Muscle layer of duodenum (tissue), 2 donors: Measurements from ENCODE around the gene FLAD1.
A peak's percentile ranks its signal among the peaks of the same experiment; 100 is the strongest.

Experiments
- H3K27ac ChIP-seq: one replicate; pipeline ENCODE4 v1.7.0; 2013; ENCODE audit warnings: mild to moderate bottlenecking, low read length
- H3K27me3 ChIP-seq: one replicate; pipeline ENCODE4 v1.7.0; 2013; ENCODE audit warnings: low read depth, mild to moderate bottlenecking, control low read depth, low read length
- H3K36me3 ChIP-seq, 2 donors: one replicate each; pipeline ENCODE4 v1.7.0; 2013; ENCODE audit warnings: low read length in 2 of 2, control low read depth in 1 of 2, mild to moderate bottlenecking in 1 of 2; ENCODE audit not compliant: insufficient read depth in 2 of 2, control insufficient read depth in 1 of 2
- H3K4me1 ChIP-seq, 2 donors: one replicate each; pipeline ENCODE4 v1.7.0; 2013; ENCODE audit warnings: low read length in 2 of 2, mild to moderate bottlenecking in 2 of 2, control low read depth in 1 of 2, moderate library complexity in 1 of 2; ENCODE audit not compliant: insufficient read depth in 2 of 2, control insufficient read depth in 1 of 2
- H3K4me3 ChIP-seq, 2 donors: one replicate each; pipeline ENCODE4 v1.7.0; 2013; ENCODE audit warnings: low read length in 2 of 2, low read depth in 1 of 2, mild to moderate bottlenecking in 1 of 2
- H3K9me3 ChIP-seq, 2 donors: one replicate each; pipeline ENCODE4 v1.7.0; 2013; ENCODE audit warnings: low read length in 2 of 2, control low read depth in 1 of 2, mild to moderate bottlenecking in 1 of 2; ENCODE audit not compliant: control insufficient read depth in 1 of 2
- donor health status: healthy.

The FLAD1 gene

GRCh38 chr1:155016231-155016831, 33.2 kb downstream of the FLAD1 start:
- peak overlapping the region in 1 of 2 donors; percentile 21 for H3K4me3 ChIP-seq
- H3K27me3 ChIP-seq: no peaks in the 10 kb centered on the region
- H3K4me1 ChIP-seq: peaks cover 12 to 32% of the 10 kb centered on the region in 2 donors
- H3K36me3 ChIP-seq: peaks cover 4 to 23% of the 10 kb centered on the region in 2 donors
- peak overlapping the region; percentile 82 for H3K27ac ChIP-seq
- H3K9me3 ChIP-seq: no peaks in the 10 kb centered on the region

GRCh38 chr1:155017041-155017945, 34.1 kb downstream of the FLAD1 start:
- Histone ChIP-seq H3K36me3 (peaks cover 4 to 23% of the 10 kb centered on the region in 2 donors), H3K4me1 (peaks cover 11 to 23% of the 10 kb centered on the region in 2 donors), H3K27me3 (no peaks in the 10 kb centered on the region), H3K27ac (peak overlapping the region; percentile 82), H3K4me3 (peak overlapping the region; percentile 48 to 49), H3K9me3 (no peaks in the 10 kb centered on the region)

- H3K4me1 ChIP-seq: peaks cover 8 to 19% of the 10 kb centered on the region in 2 donors
- H3K4me3 ChIP-seq: peak overlapping the region; percentile 48 to 49
Measured at GRCh38 chr1:155017946-155018316, 34.8 kb downstream of the FLAD1 start.

GRCh38 chr1:155018617-155019348, 35.6 kb downstream of the FLAD1 start:
- Histone ChIP-seq H3K27ac (no peak overlapping the region), H3K4me1 (peaks cover 4 to 19% of the 10 kb centered on the region in 2 donors), H3K27me3 (no peaks in the 10 kb centered on the region)

More at GRCh38 chr1:155017946-155018316, 34.8 kb downstream of the FLAD1 start:
- H3K27me3 ChIP-seq: no peaks in the 10 kb centered on the region
- H3K36me3 ChIP-seq: peaks cover 4 to 23% of the 10 kb centered on the region in 2 donors
- no peaks in the 10 kb centered on the region for H3K9me3 ChIP-seq
- H3K27ac ChIP-seq: peak overlapping the region; percentile 58

DNA sequence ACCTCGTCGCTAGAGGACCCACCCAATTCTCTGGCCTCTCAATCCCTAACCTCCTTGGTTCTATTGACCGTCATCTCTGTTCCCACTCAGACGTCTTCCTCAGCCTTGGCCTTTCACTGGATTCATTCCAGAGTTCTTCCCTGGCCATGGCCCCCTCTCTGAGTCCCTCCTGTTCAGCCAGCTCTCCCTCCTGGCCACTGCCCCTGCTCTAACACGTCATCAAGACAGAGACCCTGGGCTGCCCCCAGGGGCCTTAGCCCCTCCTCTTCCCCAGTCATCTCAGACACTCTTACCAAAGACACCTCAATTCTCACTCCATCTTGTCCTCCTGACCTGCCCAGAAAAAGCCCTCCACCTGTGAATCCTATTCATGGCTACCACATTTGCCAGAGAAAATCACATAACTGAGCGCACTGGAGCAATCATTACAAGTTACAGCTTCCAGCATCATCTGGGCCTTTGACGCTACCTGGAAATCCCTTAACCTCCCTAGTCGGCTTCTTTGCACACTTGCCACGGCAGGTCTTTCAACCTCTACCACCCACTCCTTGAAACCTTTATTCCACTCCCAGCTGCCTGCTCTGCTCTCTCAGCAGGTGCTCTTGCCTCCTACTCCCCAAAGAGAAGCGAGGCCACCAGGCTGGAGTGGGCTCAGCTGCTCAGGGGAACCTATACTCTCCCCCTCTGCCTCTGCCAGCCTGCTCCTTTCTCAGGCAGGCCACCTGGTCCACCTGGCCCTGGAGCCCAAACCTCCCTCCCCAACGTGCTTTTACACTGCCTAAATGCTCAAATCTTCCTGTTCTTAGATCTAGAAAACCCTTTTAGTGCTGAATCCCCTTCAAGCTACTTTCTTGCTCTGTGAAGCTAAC, 36.5 kb downstream of the FLAD1 start:
- Histone ChIP-seq H3K4me3 (no peak overlapping the region), H3K27me3 (no peaks in the 10 kb centered on the region), H3K9me3 (no peaks in the 10 kb centered on the region), H3K36me3 (peaks cover 4 to 17% of the 10 kb centered on the region in 2 donors), H3K27ac (no peak overlapping the region), H3K4me1 (peaks cover 4 to 19% of the 10 kb centered on the region in 2 donors)

More at GRCh38 chr1:155018617-155019348, 35.6 kb downstream of the FLAD1 start:
- H3K36me3 ChIP-seq: peaks cover 4 to 23% of the 10 kb centered on the region in 2 donors
- H3K4me3 ChIP-seq: no peak overlapping the region
- H3K9me3 ChIP-seq: no peaks in the 10 kb centered on the region

- peaks cover 0 to 9% of the 10 kb centered on the region in 2 donors for H3K4me1 ChIP-seq
- H3K9me3 ChIP-seq: no peaks in the 10 kb centered on the region
- H3K27ac ChIP-seq: no peak overlapping the region
- H3K4me3 ChIP-seq: no peak overlapping the region
- H3K27me3 ChIP-seq: no peaks in the 10 kb centered on the region
- no peaks in the 10 kb centered on the region for H3K36me3 ChIP-seq
Measured at GRCh38 chr1:155022136-155022926, 39.2 kb downstream of the FLAD1 start.

DNA sequence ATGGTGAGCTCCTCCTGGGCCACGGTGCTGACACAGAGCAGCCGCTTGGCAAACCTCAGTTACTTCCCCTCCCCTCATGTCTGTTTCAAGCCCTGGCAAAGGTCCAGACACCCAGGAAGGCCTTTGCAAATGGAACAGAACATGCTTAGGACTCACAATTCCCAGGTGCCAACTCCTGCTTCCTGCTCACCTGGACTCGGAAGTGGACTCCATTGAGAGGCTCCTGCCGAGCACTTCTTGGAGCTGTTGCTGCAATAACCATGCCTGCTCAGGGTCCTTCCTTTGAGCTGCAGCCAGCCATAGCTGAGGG, 39.7 kb downstream of the FLAD1 start:
- H3K36me3 ChIP-seq: no peaks in the 10 kb centered on the region

GRCh38 chr1:155023627-155024026, 40.5 kb downstream of the FLAD1 start:
- H3K4me3 ChIP-seq: no peak overlapping the region
- H3K27ac ChIP-seq: no peak overlapping the region
- H3K27me3 ChIP-seq: no peaks in the 10 kb centered on the region
- H3K36me3 ChIP-seq: no peaks in the 10 kb centered on the region
- H3K9me3 ChIP-seq: no peaks in the 10 kb centered on the region
- no peaks in the 10 kb centered on the region for H3K4me1 ChIP-seq

More for the DNA sequence above, 39.7 kb downstream of the FLAD1 start:
- Histone ChIP-seq H3K27me3 (no peaks in the 10 kb centered on the region), H3K4me1 (peaks cover 0 to 4% of the 10 kb centered on the region in 2 donors), H3K4me3 (no peak overlapping the region), H3K27ac (no peak overlapping the region), H3K9me3 (no peaks in the 10 kb centered on the region)

DNA sequence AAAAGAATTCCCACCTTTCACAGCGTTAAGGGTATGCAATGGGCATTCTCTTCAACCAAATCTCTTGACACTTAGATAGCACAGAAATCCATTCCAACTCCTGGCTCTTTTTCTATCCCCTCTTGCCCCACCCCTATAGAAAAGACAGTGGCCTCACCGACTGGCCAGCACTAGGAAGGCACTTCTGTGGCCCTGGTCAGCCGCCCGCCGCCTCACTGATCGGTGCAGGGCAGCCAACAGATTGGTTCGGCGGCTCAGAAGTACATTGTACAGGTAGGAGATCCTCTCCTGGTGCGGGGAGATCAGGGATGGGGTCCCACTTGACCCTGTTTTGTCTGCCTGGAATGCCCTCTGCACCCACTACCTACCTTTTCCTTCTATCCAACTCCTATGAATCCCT, 41.2 kb downstream of the FLAD1 start:
- Histone ChIP-seq H3K27ac (no peak overlapping the region), H3K27me3 (no peaks in the 10 kb centered on the region), H3K4me1 (no peaks in the 10 kb centered on the region), H3K36me3 (no peaks in the 10 kb centered on the region), H3K9me3 (no peaks in the 10 kb centered on the region), H3K4me3 (no peak overlapping the region)

GRCh38 chr1:155026154-155026553, 43.0 kb downstream of the FLAD1 start:
- Histone ChIP-seq H3K27ac (no peak overlapping the region), H3K36me3 (no peaks in the 10 kb centered on the region), H3K9me3 (no peaks in the 10 kb centered on the region), H3K4me1 (no peaks in the 10 kb centered on the region), H3K27me3 (no peaks in the 10 kb centered on the region), H3K4me3 (no peak overlapping the region)
